HEK293T (cell line): Measurements from ENCODE around the gene DPEP3.

Experiments used
- BHLHE40 ChIP-seq: fragments of 450-650 bp; IDR thresholded peaks from 2 replicates; pipeline ENCODE4 v1.6.1; 2016; ENCODE audit warnings: mild to moderate bottlenecking, moderate library complexity, borderline replicate concordance
- ZNF384 ChIP-seq: fragments of 450-650 bp; IDR thresholded peaks from 2 replicates; pipeline ENCODE4 v1.6.1; 2016

DNA sequence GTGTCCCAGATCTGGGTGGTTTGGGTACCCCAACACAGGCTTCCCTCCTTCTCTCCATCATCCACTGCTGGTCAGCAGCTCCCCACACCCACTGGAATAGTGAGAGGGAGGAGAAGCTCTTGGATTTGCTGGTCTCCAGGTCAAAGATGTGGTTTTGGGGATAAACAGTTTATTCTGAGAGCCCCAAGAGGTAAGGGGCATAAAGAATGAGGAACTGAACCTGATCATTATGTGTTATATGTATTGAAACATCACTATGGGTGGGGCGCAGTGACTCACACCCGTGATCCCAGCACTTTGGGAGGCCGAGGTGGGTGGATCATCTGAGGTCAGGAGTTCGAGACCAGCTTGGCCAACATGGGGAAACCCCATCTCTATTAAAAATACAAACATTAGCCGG is 15.1 kb upstream of the DPEP3 start:
- TF ChIP-seq ZNF384: no peak
- TF ChIP-seq BHLHE40: no peak
